GM18499 (cell line): ENCODE results near the gene LAMA2.
"Not testable (repeated sequence)": the region's sequence is repeated elsewhere in the genome, so short reads cannot be mapped to it uniquely, and the experiment has no call there.

ENCODE experiments used
- ATAC-seq: cut with Tn5 transposase; IDR thresholded peaks from one replicate; pipeline ENCODE4 v1.9.1; 2021; ENCODE audit warnings: moderate number of reproducible peaks; ENCODE audit not compliant: insufficient read depth, unreplicated experiment

LAMA2 gene

DNA sequence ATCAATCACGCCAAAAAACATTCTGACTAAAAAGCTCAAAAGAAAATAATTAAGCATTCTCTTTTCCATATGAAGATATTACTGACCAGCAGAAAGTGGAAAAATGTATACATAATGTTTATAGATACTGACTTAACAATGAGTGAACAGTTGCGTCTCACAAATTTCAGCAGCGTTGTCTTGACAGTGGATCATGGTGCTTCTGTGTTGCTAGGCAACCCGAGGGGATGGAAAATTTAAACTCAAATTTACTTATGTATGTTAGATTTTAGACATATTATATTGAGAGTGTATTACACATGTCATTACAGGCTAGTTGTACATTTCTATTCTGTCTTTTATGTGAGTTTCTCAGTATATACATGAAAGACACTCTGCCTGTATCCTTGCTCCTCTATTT is 110.2 kb downstream of the LAMA2 start:
- no peak for ATAC-seq

DNA sequence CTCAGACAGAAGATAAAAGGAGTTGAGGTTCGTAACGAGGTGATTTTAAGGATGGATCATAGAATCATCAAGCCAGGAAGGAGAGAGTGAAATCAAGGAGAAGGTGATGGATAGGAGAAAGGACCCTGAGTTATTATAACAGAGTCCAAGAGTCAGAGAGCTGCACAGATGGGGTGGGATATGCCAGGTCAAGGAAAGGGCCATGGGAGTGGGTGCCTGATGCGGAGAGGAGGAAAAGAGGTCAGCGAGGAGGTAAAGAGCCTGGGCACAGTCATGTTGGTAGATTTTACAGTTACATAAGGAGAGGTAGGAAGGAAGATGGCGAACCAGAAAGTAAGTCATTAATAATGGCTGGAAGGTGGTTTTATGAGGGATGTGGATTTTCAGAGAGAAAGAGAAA is 114.9 kb downstream of the LAMA2 start:
- no peak for ATAC-seq

DNA sequence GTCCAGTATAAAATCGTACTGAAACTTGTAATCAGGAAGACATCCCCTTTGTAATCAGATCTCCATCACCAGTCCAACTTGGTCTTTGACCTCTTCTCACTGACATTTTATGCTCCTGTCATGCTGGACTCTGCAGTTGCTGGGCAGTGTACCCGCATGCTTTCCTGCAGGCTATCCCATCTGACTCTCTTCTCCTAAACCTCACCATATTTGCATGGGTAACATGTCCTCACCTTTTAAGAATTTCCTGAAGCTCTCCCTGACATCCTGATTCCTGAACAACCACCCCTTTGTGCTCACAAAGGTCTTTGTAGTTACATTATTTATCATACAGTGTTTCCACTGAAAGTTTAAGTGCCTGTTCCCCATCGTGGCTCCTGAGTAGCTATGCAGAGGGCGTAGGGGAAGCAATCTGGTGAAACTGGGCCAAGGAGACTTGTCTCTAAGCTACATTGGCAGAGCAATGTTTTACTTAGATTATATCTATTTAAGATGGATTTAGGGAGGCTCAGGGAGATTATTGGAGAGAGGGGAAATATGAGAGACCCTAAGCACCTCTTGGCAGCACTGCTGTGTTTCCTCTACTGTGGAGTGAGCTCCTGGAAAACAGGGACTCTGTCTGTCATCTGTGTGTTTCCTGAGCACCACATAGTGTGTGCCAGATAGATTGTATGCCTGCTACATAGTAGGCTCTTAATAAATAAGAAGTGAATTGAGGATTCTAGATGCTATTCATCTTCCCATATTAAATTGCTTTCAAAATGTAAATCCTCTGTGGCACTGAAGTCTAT is 124.0 kb downstream of the LAMA2 start:
- ATAC-seq = no peak

DNA sequence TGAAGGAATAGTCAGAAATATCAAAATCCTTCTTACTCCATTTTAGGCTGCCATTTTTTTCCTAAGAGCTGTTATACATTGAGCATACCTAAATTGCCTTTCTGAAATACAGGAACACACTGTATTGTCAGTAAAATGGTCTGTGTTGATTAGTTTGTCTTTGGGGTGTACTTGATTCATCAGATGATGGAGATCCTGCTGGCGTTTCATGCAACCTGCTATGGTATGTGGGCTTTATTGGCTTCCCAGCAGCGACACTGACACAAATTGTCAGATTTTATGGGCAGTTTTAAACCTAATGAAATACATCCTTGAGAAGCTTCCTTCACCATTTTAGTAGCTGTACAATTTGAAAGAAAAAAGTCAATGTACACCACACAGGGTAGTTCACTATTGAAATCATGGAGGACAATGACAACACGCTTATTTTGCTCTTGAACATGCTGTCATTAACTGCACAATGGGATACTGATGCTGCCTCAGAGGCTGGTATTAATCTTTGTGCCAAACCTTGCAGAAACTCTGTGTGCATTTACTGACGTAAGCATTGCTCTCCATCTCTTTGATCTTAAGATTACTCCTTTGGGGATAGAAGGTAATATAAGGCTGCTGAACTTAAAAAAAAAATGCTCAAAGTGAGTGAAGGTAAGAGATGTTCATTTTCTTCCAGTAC is 124.9 kb downstream of the LAMA2 start:
- no peak for ATAC-seq

DNA sequence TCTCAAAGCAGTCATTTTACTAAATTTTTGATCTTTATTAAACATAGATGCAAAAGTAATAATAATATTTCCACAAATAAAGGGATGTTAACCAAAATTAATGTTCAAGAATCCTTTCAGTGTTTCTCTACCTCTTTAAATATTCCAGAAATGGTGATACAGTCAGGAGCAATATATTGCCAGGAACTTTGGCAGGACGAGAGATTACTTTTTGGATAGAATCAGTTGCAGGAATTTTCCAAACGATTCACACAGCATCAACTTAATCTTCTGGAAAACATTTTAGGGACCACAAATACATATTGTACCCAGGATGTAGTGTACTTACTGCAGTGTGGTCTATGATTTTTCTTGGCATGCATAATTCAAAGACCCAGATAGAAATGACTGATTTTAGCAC is 125.7 kb downstream of the LAMA2 start:
- no peak for ATAC-seq

DNA sequence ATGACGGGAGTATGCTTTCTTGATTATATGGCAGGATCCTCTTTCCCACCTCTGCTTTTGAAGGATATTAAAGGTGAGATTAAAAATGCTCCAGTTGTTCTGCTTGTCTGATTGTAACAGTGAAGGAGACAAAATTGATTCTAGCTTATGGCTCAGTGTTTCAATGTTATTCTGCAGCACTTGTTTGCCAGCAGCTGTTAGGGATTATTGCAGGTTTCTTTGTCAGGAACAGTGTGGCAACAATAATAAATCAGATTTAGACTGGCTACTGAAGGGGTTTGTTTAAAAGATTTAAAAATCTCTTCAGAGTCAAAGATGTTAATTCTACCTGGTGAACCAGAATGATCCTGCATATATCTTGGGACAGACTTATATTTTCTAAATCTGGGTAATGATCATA is 126.9 kb downstream of the LAMA2 start:
- no peak for ATAC-seq

DNA sequence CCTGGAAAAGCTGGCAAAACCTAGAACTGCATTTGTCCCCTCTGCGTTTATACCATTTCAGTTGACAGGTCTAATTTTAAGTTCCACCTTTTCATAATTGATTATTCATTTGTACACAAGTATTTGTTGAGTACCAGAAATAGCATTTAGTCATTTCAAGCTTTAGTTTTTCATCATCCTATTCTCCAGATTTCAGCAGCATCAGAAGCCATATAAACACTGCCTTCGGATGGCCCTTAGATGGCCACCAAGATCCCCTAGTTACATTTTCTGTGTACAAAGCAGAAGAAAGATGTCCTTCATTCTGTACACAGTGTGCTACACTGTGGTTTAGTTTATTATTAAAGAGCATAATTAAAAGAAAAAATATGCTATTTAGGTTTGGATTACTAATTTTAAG is 131.4 kb downstream of the LAMA2 start:
- ATAC-seq = no peak

DNA sequence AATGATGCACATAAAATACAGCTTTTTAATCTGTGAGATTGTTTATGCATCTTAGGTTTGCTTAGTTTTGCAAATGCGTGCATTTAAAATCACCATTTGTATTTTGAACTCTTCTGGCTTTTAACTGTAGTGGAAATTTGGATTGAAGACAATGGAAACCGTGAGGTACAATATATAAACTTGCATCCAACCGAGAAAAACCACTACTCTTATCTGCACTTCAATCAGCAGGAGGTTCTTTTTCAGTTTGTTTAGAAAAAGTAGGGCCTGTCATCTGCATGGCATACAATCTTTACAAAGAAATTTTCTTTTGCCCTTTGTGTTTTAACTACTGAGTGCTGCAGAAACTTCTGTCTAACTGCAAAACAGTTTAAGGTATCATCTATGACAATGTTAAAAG is 132.8 kb downstream of the LAMA2 start:
- ATAC-seq = no peak

DNA sequence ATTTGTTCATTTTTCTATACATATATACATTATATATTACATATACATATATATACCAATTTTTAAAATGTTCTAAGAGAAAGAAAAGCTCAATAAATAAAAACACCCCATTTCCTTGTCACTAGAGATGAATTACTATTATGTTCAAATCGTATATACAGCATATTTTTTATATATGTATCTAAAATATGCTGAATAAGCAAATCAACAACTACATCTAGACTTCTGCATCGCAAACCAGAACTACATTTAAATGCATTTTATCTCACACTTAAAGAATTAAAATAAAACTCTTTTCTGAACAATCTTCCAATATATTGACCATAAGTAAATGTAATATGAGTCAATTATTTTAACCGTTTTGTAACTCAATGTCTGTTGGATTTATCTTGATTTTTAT is 133.9 kb downstream of the LAMA2 start:
- ATAC-seq = no peak

DNA sequence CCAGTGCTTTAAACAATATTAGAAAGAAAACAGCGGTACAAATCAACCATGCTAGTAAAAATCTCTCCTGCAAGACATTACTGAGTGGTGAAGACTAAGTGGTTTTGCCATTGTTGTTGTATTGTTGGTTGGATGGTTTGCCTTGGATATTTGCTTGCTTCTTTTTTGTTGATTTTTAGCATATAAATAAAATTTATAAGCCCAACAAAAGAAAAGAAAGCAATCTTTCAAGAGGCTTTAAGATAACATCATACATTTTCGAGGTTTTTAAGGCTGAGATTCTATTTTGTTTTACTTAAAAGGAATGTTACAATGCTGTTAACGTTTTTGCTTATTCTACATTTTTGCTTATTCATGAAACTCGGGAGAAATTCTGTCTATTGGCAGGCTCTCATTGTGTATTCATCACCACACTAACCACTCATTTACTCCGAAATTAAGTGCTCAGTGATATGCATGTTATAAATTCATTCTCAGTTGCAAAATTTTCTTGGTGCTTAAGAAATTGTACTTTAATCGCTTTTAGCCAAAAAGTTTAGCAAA is 139.1 kb downstream of the LAMA2 start:
- no peak for ATAC-seq

DNA sequence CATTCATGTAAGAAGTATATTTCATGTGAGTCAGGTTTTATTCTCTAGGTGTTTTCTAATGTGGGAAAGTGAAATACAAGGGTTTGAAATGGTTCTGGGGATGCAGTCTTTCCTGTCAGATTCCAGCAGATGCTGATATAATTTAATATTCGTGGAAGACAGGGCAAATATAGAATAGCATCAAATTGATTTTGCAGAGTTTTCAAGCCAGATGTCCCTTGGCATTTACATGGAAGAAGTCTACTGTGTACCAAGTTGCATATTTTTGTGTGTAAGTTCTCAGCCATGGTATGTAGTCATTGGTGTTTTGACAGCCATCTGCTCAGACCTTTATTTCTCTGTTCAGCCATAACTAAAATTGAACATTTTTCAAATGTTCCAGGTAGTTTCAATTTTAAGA is 143.7 kb downstream of the LAMA2 start:
- no peak for ATAC-seq

DNA sequence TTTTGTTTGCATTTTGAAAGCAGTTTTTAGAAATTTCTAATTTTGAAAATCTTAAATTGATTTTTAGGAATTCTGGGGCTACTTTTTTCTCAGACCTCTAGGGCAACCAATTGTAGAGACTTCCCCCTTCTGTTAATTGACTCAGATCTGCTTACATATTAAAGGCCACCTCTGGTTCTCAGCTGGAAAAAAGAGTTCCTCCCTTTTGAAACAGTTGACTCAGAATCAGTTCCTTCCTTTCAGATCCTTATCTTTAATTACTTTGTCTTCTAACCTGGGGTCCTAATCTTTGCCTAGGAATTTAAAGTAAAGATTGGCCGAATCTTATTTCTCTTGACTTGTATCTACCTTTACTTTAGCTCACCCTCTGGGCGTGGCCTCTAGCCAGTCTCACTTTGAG is 146.8 kb downstream of the LAMA2 start:
- no peak for ATAC-seq

DNA sequence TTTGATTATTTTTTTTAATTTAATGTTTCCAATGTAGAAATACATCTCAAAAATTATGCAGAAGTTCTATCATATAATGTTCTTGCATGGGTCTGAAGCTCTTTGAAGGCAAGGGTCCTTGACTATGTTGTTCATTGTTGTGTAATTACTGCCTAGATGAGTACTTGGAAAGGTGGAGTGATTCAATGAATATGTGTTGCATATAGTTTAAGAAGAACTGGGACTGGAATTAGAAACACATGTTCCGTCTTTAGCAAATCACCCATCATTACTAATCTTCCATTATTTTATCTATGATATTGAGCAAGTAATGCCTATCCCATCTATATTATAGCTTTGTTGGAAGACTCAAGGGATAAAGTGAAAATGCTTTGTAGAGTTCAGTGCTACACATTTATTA is 147.3 kb downstream of the LAMA2 start:
- no peak for ATAC-seq

DNA sequence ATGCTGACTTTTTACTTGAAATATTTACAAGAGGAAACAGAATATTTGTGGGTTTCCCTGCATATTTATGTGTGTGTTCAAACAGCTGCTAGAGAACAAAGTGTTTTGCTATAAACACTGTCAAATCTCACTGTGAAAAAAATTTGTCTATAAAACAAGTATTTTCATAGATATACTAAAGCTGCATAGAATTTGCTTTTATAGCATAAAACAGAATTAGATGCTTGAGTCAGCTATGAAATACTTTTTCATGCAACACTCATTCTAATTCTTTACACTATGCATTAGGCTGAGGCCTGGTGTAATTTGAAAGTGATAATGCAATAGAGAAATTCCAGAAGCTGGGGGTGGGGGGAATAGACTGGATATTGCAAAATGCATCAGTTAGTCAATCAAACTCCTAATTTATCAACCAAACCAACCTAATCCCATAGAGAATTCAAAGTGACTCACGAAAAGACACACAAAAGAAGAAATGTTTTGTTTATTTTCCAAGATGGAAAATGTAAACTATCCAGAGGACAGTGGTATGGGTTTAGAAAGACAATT is 148.2 kb downstream of the LAMA2 start:
- ATAC-seq = no peak

DNA sequence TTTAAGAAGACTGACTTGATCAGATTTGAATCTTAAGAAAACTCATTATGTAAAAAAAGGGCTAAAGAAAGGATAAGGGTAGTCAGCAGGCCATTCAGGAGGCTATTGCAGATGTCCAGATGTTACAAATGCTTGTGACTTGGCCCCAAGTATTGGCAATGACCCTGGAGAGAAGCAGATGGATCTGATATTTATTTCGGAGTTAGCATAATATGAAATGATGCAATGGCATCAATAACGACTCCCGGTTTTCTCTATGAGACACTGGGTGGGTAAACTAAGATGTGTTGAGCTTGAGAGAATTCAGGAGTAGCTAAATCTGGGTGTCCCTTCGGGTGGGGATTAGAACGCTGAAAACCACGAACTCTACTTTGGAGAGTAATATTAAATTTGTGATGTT is 149.7 kb downstream of the LAMA2 start:
- no peak for ATAC-seq

DNA sequence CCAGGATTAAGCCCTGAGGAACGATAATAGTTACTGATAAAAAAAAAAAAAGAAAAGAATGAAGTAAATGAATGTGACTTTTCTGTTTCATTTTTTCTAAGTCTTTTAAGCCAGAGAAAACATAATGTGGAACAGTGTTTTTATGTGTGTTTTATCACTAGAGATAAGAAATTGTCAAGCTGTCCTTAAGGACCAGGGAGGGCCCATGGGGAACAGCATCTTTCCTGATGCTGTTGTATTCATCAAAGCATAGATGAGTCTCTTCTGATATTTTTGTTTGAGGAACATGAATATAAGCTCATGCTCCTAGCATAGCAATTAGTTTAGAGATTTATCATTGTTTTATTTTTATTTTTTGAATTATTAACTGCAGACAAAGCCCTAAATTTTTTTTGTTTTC is 150.2 kb downstream of the LAMA2 start:
- ATAC-seq = no peak

DNA sequence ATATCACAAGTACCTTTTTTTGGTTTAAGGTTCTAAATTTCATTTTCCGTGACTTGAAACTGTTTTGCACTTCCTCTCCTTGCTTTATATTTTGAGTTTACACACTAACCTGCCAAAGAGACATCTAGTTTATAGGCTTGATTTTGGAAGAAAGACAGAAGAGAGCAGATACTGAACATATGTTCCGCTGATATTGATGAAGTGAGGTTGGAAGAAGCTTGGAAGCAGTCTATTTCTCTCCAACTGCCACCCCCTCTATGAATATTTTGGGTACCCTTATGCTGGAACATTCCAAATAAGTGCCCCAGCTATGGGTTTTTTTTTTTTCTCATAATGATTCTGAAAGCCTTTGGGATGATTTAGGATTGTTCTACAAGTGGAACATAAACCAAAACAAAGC is 150.6 kb downstream of the LAMA2 start:
- ATAC-seq = no peak

DNA sequence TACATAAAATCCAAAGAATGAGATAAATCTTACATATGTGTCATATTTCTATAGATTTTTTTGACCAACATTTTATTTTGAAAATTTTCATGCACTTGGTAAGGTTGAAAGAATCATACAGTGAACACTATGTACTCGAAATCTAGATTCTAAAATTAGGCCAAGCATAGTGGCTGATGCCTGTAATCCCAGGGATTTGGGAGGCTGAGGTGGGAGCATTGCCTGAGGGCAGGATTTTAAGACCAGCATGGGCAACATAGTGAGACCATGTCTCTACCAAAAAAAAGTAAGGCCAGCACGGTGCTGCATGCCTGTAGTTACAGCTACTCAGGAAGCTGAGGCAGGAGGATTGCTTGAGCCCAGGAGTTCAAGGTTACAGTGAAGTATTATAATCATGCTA is 158.6 kb downstream of the LAMA2 start:
- ATAC-seq = no peak

DNA sequence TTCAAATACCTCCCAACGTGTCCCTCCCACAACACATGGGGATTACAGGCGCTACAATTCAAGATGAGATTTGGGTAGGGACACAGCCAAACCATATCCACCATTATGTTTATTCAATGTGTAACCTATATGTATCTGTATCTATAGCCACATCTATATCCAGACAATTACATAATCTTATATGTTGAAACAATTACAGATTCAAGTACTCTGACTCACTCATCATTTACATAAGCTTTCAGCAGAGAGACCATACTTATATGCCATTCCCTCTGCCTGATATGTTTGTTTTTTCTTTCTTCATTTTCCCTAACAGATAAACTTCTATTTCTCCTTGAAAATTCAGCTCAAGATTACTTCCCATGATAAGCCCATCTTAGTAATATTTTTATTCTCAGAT is 163.6 kb downstream of the LAMA2 start:
- no peak for ATAC-seq

DNA sequence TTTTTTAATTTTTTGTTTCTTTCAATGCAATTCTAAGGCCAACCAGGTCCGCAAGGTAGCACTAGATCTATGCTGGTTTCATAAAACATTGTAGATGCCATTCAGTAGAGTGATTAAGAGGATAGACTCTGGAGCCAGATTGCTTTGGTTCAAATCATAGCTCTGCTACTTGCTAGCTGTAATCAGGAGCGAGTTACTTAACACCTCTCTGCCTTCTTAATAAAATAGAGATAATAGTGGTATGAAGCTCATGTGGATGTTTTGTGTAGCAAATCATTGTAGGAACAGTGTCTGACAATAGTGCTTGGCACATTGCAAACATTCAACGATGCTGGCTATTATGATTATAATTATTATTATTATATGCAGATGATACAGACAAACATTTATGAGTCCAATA is 164.9 kb downstream of the LAMA2 start:
- no peak for ATAC-seq

DNA sequence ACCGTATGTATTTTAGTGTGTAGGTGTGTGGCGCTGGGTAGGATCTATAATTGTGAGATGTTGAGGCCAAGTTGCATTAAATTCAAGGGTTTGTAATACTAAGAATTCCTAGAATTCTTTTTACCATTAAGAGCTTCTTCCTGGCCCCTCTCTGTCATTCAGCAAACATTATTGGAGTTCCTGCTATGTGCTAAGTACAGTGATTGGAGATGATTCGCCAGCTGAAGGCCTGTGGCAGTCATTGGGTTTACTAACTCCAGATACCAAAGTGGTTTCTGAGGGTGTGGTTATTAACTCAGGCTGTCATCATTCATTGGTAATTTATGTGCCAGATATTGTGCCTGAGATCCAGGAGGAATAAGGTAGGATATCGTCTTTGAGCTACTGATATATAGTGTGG is 167.1 kb downstream of the LAMA2 start:
- no peak for ATAC-seq

DNA sequence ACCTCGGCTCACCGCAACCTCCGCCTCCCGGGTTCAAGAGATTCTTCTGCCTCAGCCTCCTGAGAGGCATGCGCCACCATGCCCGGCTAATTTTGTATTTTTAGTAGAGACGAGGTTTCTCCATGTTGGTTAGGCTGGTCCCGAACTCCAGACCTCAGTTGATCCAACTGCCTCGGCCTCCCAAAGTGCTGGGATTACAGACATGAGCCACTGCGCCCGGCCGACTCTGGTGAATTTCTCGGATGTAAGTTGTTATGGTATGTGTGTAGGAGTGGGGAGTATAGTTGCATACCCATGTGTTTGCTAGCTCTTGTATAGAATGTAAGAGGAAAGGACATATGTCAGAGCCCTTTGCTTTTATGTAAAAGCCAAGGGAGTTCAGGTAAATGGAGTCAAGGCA is 170.2 kb downstream of the LAMA2 start:
- ATAC-seq = not testable (repeated sequence)
